ENCODE results near the gene MXD3. TPM values are rescaled to one million over a fixed set of nuclear protein-coding genes. Genes with fewer than 3 reads are reported as not detected.

Gene MXD3
- total and polyA plus RNA-seq, 7 donors, result 0.80 to 4.2 (median 2.3) TPM

DNA sequence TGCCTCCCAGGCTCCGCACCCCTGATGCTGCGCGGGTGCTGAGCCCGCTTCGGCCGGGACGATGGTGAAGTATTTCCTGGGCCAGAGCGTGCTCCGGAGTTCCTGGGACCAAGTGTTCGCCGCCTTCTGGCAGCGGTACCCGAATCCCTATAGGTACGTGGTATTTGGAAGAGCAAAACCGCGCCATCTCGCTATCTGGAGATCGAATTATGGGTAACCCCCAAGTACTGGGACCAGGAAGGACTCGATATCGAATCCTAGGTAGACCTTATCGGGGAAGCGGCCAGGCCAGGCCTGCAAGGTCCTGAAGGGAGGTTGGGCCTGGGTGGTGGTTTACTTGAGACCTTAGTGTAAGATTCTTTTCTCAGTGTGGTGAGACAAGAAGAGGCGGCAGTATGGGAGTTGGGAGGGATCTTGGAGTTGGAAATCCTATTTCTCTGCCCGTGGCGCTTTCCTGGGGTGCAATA is 7.7 kb downstream of the MXD3 start:
- DNase-seq (peak in 1 of 2 donors; percentile 44), ATAC-seq (peak in 1 of 4 donors; percentile 1)
- Histone ChIP-seq H3K36me3 (ENCODE audit: insufficient read depth in 1 of 2, low read depth in 1 of 2) (peaks cover 0 to 41% of the 10 kb centered on the region in 2 donors), H3K27me3 (ENCODE audit: insufficient read depth in 3 of 3, low read length in 2 of 3) (no peaks in the 10 kb centered on the region), H3K4me3 (peak overlapping the region; percentile 97), H3K9me3 (no peaks in the 10 kb centered on the region), H3K27ac (peak overlapping the region; percentile 92), H3K4me1 (peaks cover 45% of the 10 kb centered on the region)
- WGBS, 3 donors, result 0 to 1% (median 1%) methylated on average over 25 of the region's 25 CpGs
- TF ChIP-seq CTCF (IDR thresholded peaks at IDR 0.05), result no peak
- intact Hi-C loops (cut with DNase I), result loop anchor here (5.0 kb wide), 2 partner anchors 172 to 187 kb away; partner anchors contain the start of gene NSD1 (in 1 of the 2)

GRCh38 chr5:177303121-177303924 is 8.4 kb downstream of the MXD3 start, which contains the start of the genes PRELID1 and RAB24:
TSS of gene PRELID1 (plus strand) at chr5:177303799. CDS start at chr5:177303986, 187 bp downstream.
TSS of gene RAB24 (minus strand) at chr5:177303719. CDS start at chr5:177303288, 431 bp downstream.
- 0% methylated on average over 62 to 100 of the region's 100 CpGs for WGBS, 3 donors
- peak; percentile 87 to 92 (median 88) for ATAC-seq
- intact Hi-C loops (cut with DNase I), result loop anchor here (5.0 kb wide), 2 partner anchors 171 to 186 kb away; partner anchors contain the start of gene NSD1 (in 1 of the 2)

GRCh38 chr5:177302354-177303110 is 9.2 kb downstream of the MXD3 start:
- Histone ChIP-seq H3K9me3 (no peaks in the 10 kb centered on the region), H3K27ac (peak overlapping the region; percentile 92), H3K4me3 (peak overlapping the region; percentile 97), H3K27me3 (ENCODE audit: insufficient read depth in 3 of 3, low read length in 2 of 3) (no peaks in the 10 kb centered on the region), H3K36me3 (ENCODE audit: insufficient read depth in 1 of 2, low read depth in 1 of 2) (peaks cover 0 to 47% of the 10 kb centered on the region in 2 donors), H3K4me1 (peaks cover 39% of the 10 kb centered on the region)
- 22 to 31% (median 26%) methylated on average over 24 of the region's 24 CpGs for WGBS, 3 donors
- peak in 2 of 4 donors; percentile 2 to 11 for ATAC-seq
- intact Hi-C loops (cut with DNase I), result loop anchor here (5.0 kb wide), 2 partner anchors 170 to 185 kb away; partner anchors contain the start of gene NSD1 (in 1 of the 2)
- TF ChIP-seq CTCF (IDR thresholded peaks at IDR 0.05), result no peak
- DNase-seq, result peak in 1 of 2 donors; percentile 36

More at GRCh38 chr5:177303121-177303924, 8.4 kb downstream of the MXD3 start, which contains the start of the genes PRELID1 and RAB24:
- Histone ChIP-seq H3K36me3 (ENCODE audit: insufficient read depth in 1 of 2, low read depth in 1 of 2) (peaks cover 0 to 47% of the 10 kb centered on the region in 2 donors), H3K4me1 (peaks cover 39% of the 10 kb centered on the region), H3K27me3 (ENCODE audit: insufficient read depth in 3 of 3, low read length in 2 of 3) (no peaks in the 10 kb centered on the region), H3K4me3 (peak within 1 kb of the TSS; percentile 97), H3K9me3 (no peaks in the 10 kb centered on the region), H3K27ac (peak within 1 kb of the TSS; percentile 92)
- peak; percentile 23 for TF ChIP-seq CTCF (IDR thresholded peaks at IDR 0.05)
- DNase-seq, result peak; percentile 90 to 95

DNA sequence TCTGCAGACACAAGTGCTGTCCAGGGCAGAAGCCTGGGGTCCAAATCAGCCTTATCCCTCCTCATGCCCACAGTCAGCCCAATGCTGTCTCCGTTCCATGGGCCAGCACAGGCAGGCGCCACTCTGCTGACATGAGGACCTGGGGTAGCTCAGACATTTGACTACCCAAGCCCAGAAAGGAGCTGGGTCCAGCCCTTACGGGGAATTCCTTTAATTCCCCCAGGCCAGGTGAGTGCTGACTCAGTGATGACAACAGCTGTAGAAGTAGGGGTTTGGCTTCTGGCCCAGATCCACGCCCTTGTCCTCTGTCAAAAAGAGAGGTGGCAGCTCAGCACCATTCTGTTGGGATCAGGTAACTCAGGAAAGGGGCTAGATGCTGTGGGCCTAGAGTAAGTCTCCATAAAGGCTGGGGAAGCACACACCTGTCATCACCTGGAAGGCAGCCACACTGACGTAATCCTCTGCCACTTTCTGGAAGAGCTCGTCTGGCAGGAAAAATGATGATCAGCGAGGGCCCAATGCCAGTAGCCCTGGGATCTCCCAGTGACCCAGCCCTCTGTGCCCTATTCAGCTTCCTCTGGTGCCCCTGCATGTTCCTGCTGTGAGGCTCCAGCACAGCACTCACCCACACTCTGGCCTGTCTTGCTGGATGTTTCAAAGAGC is 10.1 kb downstream of the MXD3 start:
- DNase-seq (peak in 1 of 2 donors; percentile 54), ATAC-seq (peak in 2 of 4 donors; percentile 6 to 7)
- TF ChIP-seq CTCF (IDR thresholded peaks at IDR 0.05), result no peak
- peaks cover 39% of the 10 kb centered on the region for H3K4me1 ChIP-seq
- WGBS, 3 donors, result 40 to 58% (median 46%) methylated on average over 7 of the region's 7 CpGs
- peaks cover 0 to 43% of the 10 kb centered on the region in 2 donors for H3K36me3 ChIP-seq (ENCODE audit: insufficient read depth in 1 of 2, low read depth in 1 of 2)
- H3K27me3 ChIP-seq (ENCODE audit: insufficient read depth in 3 of 3, low read length in 2 of 3), result no peaks in the 10 kb centered on the region
- H3K4me3 ChIP-seq, result peak overlapping the region; percentile 97
- H3K9me3 ChIP-seq, result no peaks in the 10 kb centered on the region
- intact Hi-C loops (cut with DNase I), result loop anchor here (5.0 kb wide), 2 partner anchors 169 to 184 kb away; partner anchors contain the start of gene NSD1 (in 1 of the 2)
- peak overlapping the region; percentile 92 for H3K27ac ChIP-seq

Data from psoas muscle (tissue), 8 donors.